Esophagus muscularis mucosa (tissue), 4 donors: Measurements from ENCODE around the gene WDR62. TPM values are rescaled to one million over a fixed set of nuclear protein-coding genes. Genes with fewer than 3 reads are reported as not detected.

ENCODE experiments used
- DNase-seq: peaks from one replicate; pipeline ENCODE4 v3.0.0-alpha.2; 2017; ENCODE audit errors: extremely low spot score
- H3K27ac ChIP-seq, 4 donors: fragments of 200-600 bp; sonication (generic); replicated peaks in 1 of 4; 1 replicate in 3 of 4; 2 replicates in 1 of 4; pipeline ENCODE4 v1.5.1; 2016 to 2019; ENCODE audit warnings: mild to moderate bottlenecking in 1 of 4
- H3K27me3 ChIP-seq, 4 donors: fragments of 200-600 bp; sonication (generic); one replicate each; pipeline versions ENCODE4 v1.5.1 to v1.6.0; 2016 to 2019
- H3K36me3 ChIP-seq, 4 donors: fragments of 200-600 bp; sonication (generic); one replicate each; pipeline ENCODE4 v1.5.1; 2016 to 2019
- H3K4me1 ChIP-seq, 4 donors: fragments of 200-600 bp; sonication (generic); one replicate each; pipeline ENCODE4 v1.5.1; 2016 to 2019
- H3K4me3 ChIP-seq, 4 donors: fragments of 200-600 bp; sonication (generic); 1 replicate in 2 of 4; 2 replicates in 2 of 4; pipeline ENCODE4 v1.5.1; 2016 to 2019; ENCODE audit warnings: mild to moderate bottlenecking in 4 of 4, moderate library complexity in 1 of 4
- H3K9me3 ChIP-seq, 4 donors: fragments of 200-600 bp; sonication (generic); 1 replicate in 3 of 4; 2 replicates in 1 of 4; pipeline ENCODE4 v1.5.1; 2016 to 2019
- EP300 ChIP-seq: sonication (generic); formaldehyde crosslinking; IDR thresholded peaks from one replicate; pipeline ENCODE4 v1.6.1; 2017; ENCODE audit warnings: antibody characterized with exemption
- POLR2A ChIP-seq: fragments of 450-650 bp; IDR thresholded peaks from one replicate; pipeline ENCODE4 v1.6.1; 2017; ENCODE audit warnings: antibody characterized with exemption, moderate library complexity, mild to moderate bottlenecking, low read depth
- POLR2AphosphoS5 ChIP-seq, 2 donors: sonication (generic); formaldehyde crosslinking; IDR thresholded peaks; one replicate each; pipeline ENCODE4 v1.6.1; 2017; ENCODE audit warnings: antibody characterized with exemption in 2 of 2
- WGBS: methylation state at CpG from one replicate; pipeline ENCODE4 v1.1.5; 2018; 5-methylcytosine and 5-hydroxymethylcytosine counted together
- intact Hi-C: fragments of 100-400 bp; cut with DNase I; formaldehyde crosslinking; loops from one replicate; pipeline ENCODE4 v1.15.1; 2023
- total RNA-seq, 4 donors: library from RNA; depleted of rRNA; stranded (reverse); fragments of >200 nt; gene quantifications; one replicate each; pipeline versions ENCODE4 v1.1.0 to v1.2.1, GENCODE V29; 2016
- TF ChIP-seq, protein P1 (sequence below), 3 experiments: fragments of 200-600 bp in 2 of 3; fragments of 450-650 bp in 1 of 3; sonication (generic) in 2 of 3; IDR thresholded peaks; one replicate each; pipeline ENCODE4 v1.5.1; 2017 to 2019; ENCODE audit warnings: antibody characterized with exemption in 3 of 3, mild to moderate bottlenecking in 2 of 3, moderate library complexity in 1 of 3

The WDR62 gene
- total RNA-seq, 4 donors from 2014 or later = 0.26 to 0.52 (median 0.50) TPM; not detected in 1

DNA sequence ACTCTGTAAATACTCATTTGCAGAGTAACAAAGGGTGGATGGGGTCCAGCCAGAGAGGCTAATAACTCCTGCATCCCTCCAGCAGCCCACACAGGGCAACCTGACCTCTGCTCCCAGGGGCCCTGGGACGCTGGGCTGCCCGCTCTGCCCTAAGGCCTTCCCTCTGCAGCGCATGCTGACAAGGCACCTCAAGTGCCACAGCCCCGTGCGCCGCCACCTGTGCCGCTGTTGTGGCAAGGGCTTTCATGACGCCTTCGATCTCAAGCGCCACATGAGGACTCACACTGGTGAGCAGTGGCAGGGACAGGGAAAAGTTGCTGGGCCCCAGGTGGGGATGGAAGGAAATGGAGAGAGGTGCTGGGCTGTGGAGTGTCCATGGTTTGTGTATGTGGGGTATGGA, 58.0 kb downstream of the WDR62 start:
- intact Hi-C loops = loop anchor here (5.0 kb wide), 2 partner anchors 55 to 115 kb away; partner anchors contain the start of gene SDHAF1
- Histone ChIP-seq H3K4me1 (peaks cover 23 to 38% (median 32%) of the 10 kb centered on the region in 4 donors), H3K27me3 (no peaks in the 10 kb centered on the region), H3K27ac (no peak overlapping the region), H3K9me3 (no peaks in the 10 kb centered on the region), H3K36me3 (peaks cover 14 to 62% (median 44%) of the 10 kb centered on the region in 4 donors), H3K4me3 (no peak overlapping the region)
- 93% methylated on average over 3 of the region's 10 CpGs for WGBS
- TF ChIP-seq, protein P1, sequence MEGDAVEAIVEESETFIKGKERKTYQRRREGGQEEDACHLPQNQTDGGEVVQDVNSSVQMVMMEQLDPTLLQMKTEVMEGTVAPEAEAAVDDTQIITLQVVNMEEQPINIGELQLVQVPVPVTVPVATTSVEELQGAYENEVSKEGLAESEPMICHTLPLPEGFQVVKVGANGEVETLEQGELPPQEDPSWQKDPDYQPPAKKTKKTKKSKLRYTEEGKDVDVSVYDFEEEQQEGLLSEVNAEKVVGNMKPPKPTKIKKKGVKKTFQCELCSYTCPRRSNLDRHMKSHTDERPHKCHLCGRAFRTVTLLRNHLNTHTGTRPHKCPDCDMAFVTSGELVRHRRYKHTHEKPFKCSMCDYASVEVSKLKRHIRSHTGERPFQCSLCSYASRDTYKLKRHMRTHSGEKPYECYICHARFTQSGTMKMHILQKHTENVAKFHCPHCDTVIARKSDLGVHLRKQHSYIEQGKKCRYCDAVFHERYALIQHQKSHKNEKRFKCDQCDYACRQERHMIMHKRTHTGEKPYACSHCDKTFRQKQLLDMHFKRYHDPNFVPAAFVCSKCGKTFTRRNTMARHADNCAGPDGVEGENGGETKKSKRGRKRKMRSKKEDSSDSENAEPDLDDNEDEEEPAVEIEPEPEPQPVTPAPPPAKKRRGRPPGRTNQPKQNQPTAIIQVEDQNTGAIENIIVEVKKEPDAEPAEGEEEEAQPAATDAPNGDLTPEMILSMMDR (IDR thresholded peaks at IDR 0.05) = no peak
- TF ChIP-seq POLR2A = no peak
- no peak for TF ChIP-seq EP300
- no peak for TF ChIP-seq POLR2AphosphoS5 (IDR thresholded peaks at IDR 0.05)
- no peak for DNase-seq

DNA sequence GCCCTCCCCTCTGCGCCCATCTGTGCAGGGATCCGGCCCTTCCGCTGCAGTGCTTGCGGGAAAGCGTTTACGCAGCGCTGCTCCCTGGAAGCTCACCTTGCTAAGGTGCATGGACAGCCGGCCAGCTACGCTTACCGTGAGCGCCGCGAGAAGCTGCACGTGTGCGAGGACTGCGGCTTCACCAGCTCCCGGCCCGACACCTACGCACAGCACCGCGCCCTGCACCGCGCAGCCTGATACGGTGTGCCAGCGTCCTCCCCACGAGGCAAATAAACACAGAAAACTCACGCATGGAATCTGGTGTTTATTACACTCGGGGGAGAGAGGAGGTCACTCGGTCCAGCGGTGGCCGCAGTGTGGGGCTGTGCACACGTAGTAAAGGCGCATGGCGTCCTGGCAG, 58.7 kb downstream of the WDR62 start:
- no peaks in the 10 kb centered on the region for H3K9me3 ChIP-seq
- intact Hi-C loops = loop anchor here (5.0 kb wide), 2 partner anchors 56 to 116 kb away; partner anchors contain the start of gene SDHAF1
- WGBS = 88% methylated on average over 29 of the region's 34 CpGs
- H3K4me3 ChIP-seq = peak overlapping the region; percentile 72 to 80 (median 74)
- H3K4me1 ChIP-seq = peaks cover 23 to 45% (median 38%) of the 10 kb centered on the region in 4 donors
- H3K27ac ChIP-seq = peak overlapping the region in 3 of 4 donors; percentile 88 to 96 (median 91)
- TF ChIP-seq POLR2AphosphoS5 (IDR thresholded peaks at IDR 0.05) (no peak), POLR2A (no peak), EP300 (no peak)
- TF ChIP-seq, protein P1 (IDR thresholded peaks at IDR 0.05) = no peak
- DNase-seq = no peak
- H3K36me3 ChIP-seq = peaks cover 15 to 62% (median 48%) of the 10 kb centered on the region in 4 donors
- H3K27me3 ChIP-seq = no peaks in the 10 kb centered on the region

DNA sequence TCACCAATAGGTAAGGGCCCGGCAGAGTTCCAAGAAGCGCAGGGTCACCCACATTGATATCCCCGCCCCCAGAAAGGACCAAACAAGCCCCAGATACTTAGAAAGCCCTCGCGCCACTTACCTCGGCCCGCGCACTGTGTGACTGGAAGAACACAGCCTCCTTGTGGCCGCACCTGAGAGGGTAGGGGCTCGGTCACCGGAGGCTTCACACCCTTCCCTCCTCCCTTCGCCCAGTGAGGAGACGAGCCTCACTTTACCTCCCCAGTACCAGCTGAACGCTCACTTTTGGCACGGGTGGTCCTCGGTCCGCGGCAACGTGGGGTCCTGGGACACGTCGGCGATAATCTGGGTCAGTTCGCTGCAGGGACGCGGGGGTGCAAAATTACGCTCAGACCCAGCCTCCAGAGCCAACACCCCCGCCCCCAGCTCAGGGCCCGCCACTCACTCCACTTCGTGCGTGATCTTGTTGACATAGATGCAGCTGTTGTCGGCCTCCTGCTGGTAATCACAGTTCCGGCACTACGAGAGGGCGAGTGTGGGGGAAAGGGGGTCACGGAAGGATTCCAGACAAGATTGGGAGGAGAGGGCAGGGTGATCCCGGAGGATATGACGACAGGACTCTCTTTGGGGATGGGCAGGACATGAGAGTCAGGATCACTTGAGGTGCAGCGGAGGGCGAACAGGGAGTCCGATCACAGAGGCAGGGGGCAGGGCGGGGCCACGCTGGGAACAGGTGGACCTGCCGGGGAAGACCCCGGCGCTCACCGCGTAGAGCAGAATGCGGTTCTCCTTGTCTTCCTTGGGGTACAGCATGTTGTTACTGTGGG, 59.4 kb downstream of the WDR62 start:
- 8% methylated on average over 25 of the region's 48 CpGs for WGBS
- TF ChIP-seq, protein P1 (IDR thresholded peaks at IDR 0.05) = no peak
- peak; percentile 1 for TF ChIP-seq EP300
- no peaks in the 10 kb centered on the region for H3K9me3 ChIP-seq
- peaks cover 23 to 50% (median 38%) of the 10 kb centered on the region in 4 donors for H3K4me1 ChIP-seq
- no peaks in the 10 kb centered on the region for H3K27me3 ChIP-seq
- peak overlapping the region; percentile 72 to 80 (median 74) for H3K4me3 ChIP-seq
- peak overlapping the region; percentile 88 to 96 (median 91) for H3K27ac ChIP-seq
- H3K36me3 ChIP-seq = peaks cover 22 to 66% (median 54%) of the 10 kb centered on the region in 4 donors
- no peak for DNase-seq
- intact Hi-C loops = loop anchor here (5.0 kb wide), 2 partner anchors 57 to 117 kb away; partner anchors contain the start of gene SDHAF1

DNA sequence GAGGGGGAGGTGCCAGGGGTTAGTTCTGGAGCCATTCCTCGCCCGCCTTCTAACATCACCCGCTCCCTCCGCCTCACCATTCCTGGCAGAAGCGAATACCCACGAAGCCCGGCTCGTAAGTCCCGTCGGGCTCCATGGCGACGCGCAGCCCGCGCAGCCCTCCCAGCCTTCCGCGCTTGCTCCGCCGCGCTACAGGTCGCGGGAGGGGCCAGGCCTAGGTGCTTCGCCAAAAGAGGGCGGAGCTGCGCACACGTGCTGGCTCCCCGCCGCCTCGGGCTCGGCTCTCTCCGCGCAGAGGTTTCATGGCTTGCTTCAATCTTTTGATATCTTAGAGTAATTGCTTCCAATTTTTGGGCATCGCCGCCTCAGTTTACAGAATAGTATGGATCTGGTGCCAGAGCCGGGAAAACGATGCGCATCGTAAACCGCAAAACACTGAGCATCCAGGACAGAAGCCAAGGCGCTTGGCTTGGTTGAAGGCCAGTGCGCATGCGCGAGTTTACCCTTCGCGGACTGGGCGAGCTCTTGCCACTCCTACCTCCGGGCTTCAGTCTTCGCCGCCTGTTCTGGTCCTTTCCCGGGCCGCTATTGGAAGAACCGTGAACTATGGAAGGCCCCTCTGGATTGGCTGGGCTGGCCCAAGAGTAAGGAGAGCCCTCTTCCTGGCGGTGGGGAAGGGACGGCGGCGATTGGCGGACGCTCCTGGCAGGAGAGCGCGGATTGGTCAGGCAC, 60.2 kb downstream of the WDR62 start, which contains the start of gene POLR2I:
Gene POLR2I (minus strand): TSS at position 155 of the 732 bp plus-strand sequence. CDS start 19 bp downstream, at position 136.
- DNase-seq = peak; percentile 100
- TF ChIP-seq POLR2A (peak; percentile 65), POLR2AphosphoS5 (IDR thresholded peaks at IDR 0.05) (peak; percentile 89 to 94)
- TF ChIP-seq, protein P1 (IDR thresholded peaks at IDR 0.05) = no peak
- peaks cover 23 to 53% (median 38%) of the 10 kb centered on the region in 4 donors for H3K4me1 ChIP-seq
- peak within 1 kb of the TSS; percentile 88 to 96 (median 91) for H3K27ac ChIP-seq
- no peaks in the 10 kb centered on the region for H3K9me3 ChIP-seq
- peaks cover 26 to 71% (median 60%) of the 10 kb centered on the region in 4 donors for H3K36me3 ChIP-seq
- peak within 1 kb of the TSS; percentile 72 to 80 (median 74) for H3K4me3 ChIP-seq
- intact Hi-C loops = loop anchor here (5.0 kb wide), 2 partner anchors 58 to 118 kb away; partner anchors contain the start of gene SDHAF1
- no peaks in the 10 kb centered on the region for H3K27me3 ChIP-seq
- WGBS = 1% methylated on average over 33 of the region's 60 CpGs
